ENCODE measurements around the gene ZFAND3. TPM values are rescaled to one million over a fixed set of nuclear protein-coding genes. Genes with fewer than 3 reads are reported as not detected.

Gene ZFAND3
- polyA plus RNA-seq, 4 donors, result 35.9 to 80.4 (median 40.9) TPM

DNA sequence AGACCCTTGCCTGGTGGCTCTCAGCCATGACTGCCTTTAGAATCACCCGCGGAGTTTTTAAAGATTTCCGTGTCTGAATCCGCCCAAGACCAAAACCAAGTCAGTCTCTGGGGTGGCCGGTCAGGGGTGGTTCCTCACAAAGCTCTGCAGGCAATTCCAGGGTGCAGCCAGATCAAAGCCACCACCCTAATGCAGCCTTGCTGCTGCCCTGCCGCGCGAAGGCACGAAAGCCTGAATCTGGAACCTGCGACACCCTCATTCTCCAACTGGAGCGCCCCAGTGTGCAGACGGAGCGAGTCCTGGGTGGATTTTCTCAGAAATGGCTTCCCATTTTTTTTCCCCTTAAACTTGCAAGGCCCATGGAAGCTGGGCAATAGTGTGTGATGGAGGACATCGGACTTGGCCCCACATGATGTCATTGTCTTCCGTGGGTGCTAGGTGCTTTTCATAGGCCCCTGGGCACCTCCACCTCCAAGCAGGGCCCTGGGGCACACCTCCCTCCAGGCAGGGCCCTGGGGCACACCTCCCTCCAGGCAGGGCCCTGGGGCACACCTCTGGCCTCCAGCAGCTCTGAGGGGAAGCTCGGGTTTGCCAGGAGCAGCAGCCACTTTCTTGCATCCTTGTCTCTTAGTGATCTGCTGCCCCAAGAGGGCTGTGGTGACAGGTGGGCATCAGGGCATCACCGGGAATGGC is 343.1 kb downstream of the ZFAND3 start:
- DNase-seq, result no peak

DNA sequence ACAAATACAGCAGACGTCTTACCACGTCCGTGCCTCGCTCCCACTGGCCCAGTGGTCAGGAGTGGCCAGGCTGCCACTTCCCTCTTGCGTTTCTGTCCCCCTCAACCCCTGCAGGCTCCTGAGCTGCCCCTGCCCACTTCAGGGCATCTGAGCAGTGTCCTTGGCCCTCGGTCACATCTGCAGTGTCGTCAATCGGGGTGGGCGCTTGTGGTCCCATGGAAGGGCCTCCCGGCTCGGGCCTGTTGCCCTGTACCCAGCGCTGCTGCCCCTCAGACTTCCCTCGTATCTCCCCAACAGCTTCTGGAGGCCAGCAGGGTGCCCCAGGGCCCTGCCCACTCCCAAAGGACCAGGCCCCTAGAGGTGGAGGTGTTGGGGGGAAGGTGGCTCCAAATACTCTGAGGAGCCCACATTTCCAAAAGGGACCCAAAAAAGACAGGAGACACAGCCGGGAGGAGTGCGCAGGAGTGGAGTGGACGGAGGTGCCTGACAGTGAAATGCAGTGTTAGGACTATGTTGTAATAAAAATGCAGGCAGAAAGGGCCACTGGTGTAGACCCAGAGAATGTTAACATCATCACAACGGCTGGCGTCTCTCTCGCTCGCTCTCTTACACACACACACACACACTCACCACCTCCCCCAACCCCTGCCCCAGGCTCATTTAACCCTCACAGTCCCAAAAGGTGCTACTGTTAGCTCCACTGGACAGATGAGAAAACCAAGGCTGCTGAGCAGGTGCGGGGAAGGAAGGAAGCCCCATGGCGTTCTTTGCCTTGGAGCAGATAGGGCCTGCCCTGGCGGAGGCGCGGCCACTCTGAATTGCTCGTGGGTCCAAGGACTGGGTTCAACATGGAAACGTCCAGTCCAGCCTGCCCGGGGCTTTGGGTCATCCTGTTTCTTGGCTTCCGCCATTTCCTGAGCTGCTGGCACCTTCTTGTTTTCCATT is 343.9 kb downstream of the ZFAND3 start:
- FAIRE-seq, result no peak
- Histone ChIP-seq H3K27ac (ENCODE audit: low read depth in 1 of 3, low read length in 2 of 3) (no peak overlapping the region), H3K4me3 (ENCODE audit: low read depth in 1 of 3, low read length in 3 of 3) (no peak overlapping the region), H3K9me3 (ENCODE audit: control insufficient read depth in 2 of 2, insufficient read depth in 1 of 2, low read depth in 1 of 2, low read length in 1 of 2) (peaks cover 0 to 10% of the 10 kb centered on the region in 2 donors), H3K4me1 (ENCODE audit: control insufficient read depth in 3 of 3, insufficient read depth in 2 of 3, low read depth in 1 of 3, low read length in 2 of 3) (peaks cover 0 to 3% (median 2%) of the 10 kb centered on the region in 3 donors), H3K27me3 (ENCODE audit: control insufficient read depth in 3 of 3, insufficient read depth in 3 of 3, low read length in 3 of 3) (no peaks in the 10 kb centered on the region), H3K36me3 (ENCODE audit: control insufficient read depth in 3 of 3, insufficient read depth in 2 of 3, low read depth in 1 of 3, low read length in 3 of 3) (peaks cover 0 to 26% (median 0%) of the 10 kb centered on the region in 3 donors)
- WGBS, 3 donors, result 72 to 82% (median 77%) methylated on average over 29 of the region's 29 CpGs
- DNase-seq, result peak in 1 of 2 donors; percentile 19

More for the DNA sequence above, 343.1 kb downstream of the ZFAND3 start:
- Histone ChIP-seq H3K27me3 (ENCODE audit: control insufficient read depth in 3 of 3, insufficient read depth in 3 of 3, low read length in 3 of 3) (no peaks in the 10 kb centered on the region), H3K4me3 (ENCODE audit: low read depth in 1 of 3, low read length in 3 of 3) (no peak overlapping the region), H3K36me3 (ENCODE audit: control insufficient read depth in 3 of 3, insufficient read depth in 2 of 3, low read depth in 1 of 3, low read length in 3 of 3) (peaks cover 0 to 25% (median 0%) of the 10 kb centered on the region in 3 donors), H3K27ac (ENCODE audit: low read depth in 1 of 3, low read length in 2 of 3) (no peak overlapping the region), H3K9me3 (ENCODE audit: control insufficient read depth in 2 of 2, insufficient read depth in 1 of 2, low read depth in 1 of 2, low read length in 1 of 2) (peaks cover 0 to 10% of the 10 kb centered on the region in 2 donors), H3K4me1 (ENCODE audit: control insufficient read depth in 3 of 3, insufficient read depth in 2 of 3, low read depth in 1 of 3, low read length in 2 of 3) (peaks cover 0 to 3% (median 2%) of the 10 kb centered on the region in 3 donors)
- no peak for FAIRE-seq
- 91 to 97% (median 95%) methylated on average over 15 to 17 of the region's 17 CpGs for WGBS, 3 donors

DNA sequence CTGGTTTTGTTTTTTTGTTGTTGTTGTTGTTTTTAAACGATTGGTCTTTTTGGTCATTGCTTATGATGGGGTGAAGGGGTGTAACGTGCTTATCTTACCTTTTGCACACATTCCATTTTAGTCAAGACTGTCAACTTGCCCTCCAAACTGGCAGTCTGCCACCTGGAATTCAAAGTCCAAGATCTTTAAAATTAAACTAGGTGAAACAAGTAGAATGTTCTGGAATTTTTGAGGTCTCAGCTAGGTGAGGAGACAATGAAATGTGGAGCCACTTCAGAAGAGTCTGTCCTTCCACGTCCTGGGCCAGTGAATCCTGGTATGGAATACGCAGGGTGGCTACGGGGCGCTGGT is 344.6 kb downstream of the ZFAND3 start:
- Histone ChIP-seq H3K9me3 (ENCODE audit: control insufficient read depth in 2 of 2, insufficient read depth in 1 of 2, low read depth in 1 of 2, low read length in 1 of 2) (peaks cover 0 to 7% of the 10 kb centered on the region in 2 donors), H3K27ac (ENCODE audit: low read depth in 1 of 3, low read length in 2 of 3) (no peak overlapping the region), H3K4me1 (ENCODE audit: control insufficient read depth in 3 of 3, insufficient read depth in 2 of 3, low read depth in 1 of 3, low read length in 2 of 3) (peaks cover 0 to 3% (median 2%) of the 10 kb centered on the region in 3 donors), H3K27me3 (ENCODE audit: control insufficient read depth in 3 of 3, insufficient read depth in 3 of 3, low read length in 3 of 3) (no peaks in the 10 kb centered on the region), H3K36me3 (ENCODE audit: control insufficient read depth in 3 of 3, insufficient read depth in 2 of 3, low read depth in 1 of 3, low read length in 3 of 3) (peaks cover 0 to 23% (median 0%) of the 10 kb centered on the region in 3 donors), H3K4me3 (ENCODE audit: low read depth in 1 of 3, low read length in 3 of 3) (no peak overlapping the region)
- FAIRE-seq (no peak), DNase-seq (peak in 1 of 2 donors; percentile 38)
- 64 to 79% (median 70%) methylated on average over 6 of the region's 6 CpGs for WGBS, 3 donors

DNA sequence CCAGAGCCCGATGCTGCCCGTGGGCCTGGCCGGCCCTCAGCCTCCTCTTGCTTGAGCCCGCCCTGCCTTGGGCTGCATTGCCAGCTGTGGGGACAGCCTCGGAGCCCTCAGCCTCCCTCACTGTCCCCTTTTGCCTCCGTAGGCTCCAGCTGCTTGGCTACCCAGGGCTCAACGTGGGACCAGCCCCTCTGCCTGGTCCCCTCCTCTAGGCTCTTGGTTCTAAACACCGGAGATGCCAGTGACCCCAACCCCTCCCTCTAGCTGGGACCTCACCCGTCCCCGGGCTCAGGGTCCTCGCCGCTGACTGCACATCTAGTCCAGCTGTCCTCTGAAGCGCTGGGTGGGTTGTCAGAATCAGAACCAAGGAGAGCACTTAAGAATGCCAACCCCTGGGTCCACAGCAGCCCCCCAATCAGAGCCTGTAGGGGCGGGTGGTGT is 345.2 kb downstream of the ZFAND3 start:
- Histone ChIP-seq H3K4me1 (ENCODE audit: control insufficient read depth in 3 of 3, insufficient read depth in 2 of 3, low read depth in 1 of 3, low read length in 2 of 3) (peaks cover 2 to 3% (median 3%) of the 10 kb centered on the region in 3 donors), H3K36me3 (ENCODE audit: control insufficient read depth in 3 of 3, insufficient read depth in 2 of 3, low read depth in 1 of 3, low read length in 3 of 3) (peaks cover 0 to 21% (median 0%) of the 10 kb centered on the region in 3 donors), H3K27ac (ENCODE audit: low read depth in 1 of 3, low read length in 2 of 3) (no peak overlapping the region), H3K27me3 (ENCODE audit: control insufficient read depth in 3 of 3, insufficient read depth in 3 of 3, low read length in 3 of 3) (no peaks in the 10 kb centered on the region), H3K9me3 (ENCODE audit: control insufficient read depth in 2 of 2, insufficient read depth in 1 of 2, low read depth in 1 of 2, low read length in 1 of 2) (peaks cover 0 to 5% of the 10 kb centered on the region in 2 donors), H3K4me3 (ENCODE audit: low read depth in 1 of 3, low read length in 3 of 3) (no peak overlapping the region)
- 92 to 94% (median 93%) methylated on average over 14 of the region's 14 CpGs for WGBS, 3 donors
- FAIRE-seq, result no peak
- no peak for DNase-seq

DNA sequence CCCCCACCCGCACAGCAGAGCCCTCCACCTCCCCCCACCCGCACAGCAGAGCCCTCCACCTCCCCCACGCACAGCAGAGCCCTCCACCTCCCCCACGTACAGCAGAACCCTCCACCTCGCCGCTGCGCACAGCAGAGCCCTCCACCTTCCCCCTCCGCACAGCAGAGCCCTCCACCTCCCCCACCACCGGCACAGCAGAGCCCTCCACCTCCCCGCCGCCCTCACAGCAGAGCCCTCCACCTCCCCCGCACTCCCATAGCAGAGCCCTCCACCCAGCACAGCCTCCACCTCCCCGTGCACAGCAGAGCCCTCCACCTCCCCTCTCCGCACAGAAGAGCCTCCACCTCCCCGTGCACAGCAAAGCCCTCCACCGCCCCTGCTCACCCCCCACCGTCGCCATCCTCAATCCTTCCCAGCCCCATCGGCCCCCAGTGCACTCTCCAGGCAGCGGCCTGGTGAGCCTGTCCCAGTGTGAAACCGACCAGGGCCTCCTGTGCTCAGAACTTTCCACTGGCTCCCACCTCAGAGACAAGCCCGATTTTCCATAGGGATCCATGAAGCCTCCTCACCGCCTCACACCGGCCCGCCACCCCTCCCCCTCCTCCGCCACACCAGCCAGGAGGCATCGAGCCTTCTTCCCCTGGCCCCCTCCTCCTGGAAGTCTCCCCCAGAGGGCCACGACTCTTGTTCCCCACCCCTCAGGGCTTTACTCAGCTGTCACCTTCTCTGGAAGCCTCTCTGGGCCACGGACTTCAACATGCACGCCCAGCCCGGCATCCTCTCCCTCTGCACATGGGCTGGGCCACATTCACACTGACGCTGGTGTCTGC is 347.1 kb downstream of the ZFAND3 start:
- FAIRE-seq (no peak), DNase-seq (no peak)
- H3K27ac ChIP-seq (ENCODE audit: low read depth in 1 of 3, low read length in 2 of 3), result no peak overlapping the region
- 77 to 83% (median 80%) methylated on average over 24 to 32 of the region's 32 CpGs for WGBS, 3 donors
- peaks cover 0 to 8% (median 0%) of the 10 kb centered on the region in 3 donors for H3K36me3 ChIP-seq (ENCODE audit: control insufficient read depth in 3 of 3, insufficient read depth in 2 of 3, low read depth in 1 of 3, low read length in 3 of 3)
- no peaks in the 10 kb centered on the region for H3K9me3 ChIP-seq (ENCODE audit: control insufficient read depth in 2 of 2, insufficient read depth in 1 of 2, low read depth in 1 of 2, low read length in 1 of 2)
- no peaks in the 10 kb centered on the region for H3K27me3 ChIP-seq (ENCODE audit: control insufficient read depth in 3 of 3, insufficient read depth in 3 of 3, low read length in 3 of 3)
- H3K4me1 ChIP-seq (ENCODE audit: control insufficient read depth in 3 of 3, insufficient read depth in 2 of 3, low read depth in 1 of 3, low read length in 2 of 3), result peaks cover 2 to 22% (median 8%) of the 10 kb centered on the region in 3 donors
- H3K4me3 ChIP-seq (ENCODE audit: low read depth in 1 of 3, low read length in 3 of 3), result no peak overlapping the region

DNA sequence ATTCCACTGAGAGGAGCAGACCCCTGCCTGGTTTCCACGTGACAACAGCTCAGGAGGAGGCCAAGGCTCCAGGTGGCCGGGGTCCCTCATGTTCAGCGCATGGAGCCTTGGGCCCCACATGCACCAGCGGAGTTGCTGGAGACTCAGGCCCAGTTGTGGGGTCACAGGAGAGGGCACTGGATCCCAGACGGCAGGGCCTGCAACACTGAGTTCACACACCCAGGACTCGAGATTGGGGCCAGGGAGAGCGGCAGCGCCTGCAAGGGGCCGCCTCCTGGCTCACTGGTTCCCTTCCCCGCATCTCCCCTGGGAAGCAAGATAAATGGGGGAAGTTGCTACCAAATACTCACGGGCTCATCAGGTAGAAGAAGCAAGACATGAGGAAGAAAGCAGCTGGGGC is 348.1 kb downstream of the ZFAND3 start:
- FAIRE-seq (no peak), DNase-seq (no peak)
- H3K36me3 ChIP-seq (ENCODE audit: control insufficient read depth in 3 of 3, insufficient read depth in 2 of 3, low read depth in 1 of 3, low read length in 3 of 3), result peaks cover 0 to 11% (median 0%) of the 10 kb centered on the region in 3 donors
- no peaks in the 10 kb centered on the region for H3K27me3 ChIP-seq (ENCODE audit: control insufficient read depth in 3 of 3, insufficient read depth in 3 of 3, low read length in 3 of 3)
- H3K27ac ChIP-seq (ENCODE audit: low read depth in 1 of 3, low read length in 2 of 3), result no peak overlapping the region
- WGBS, 3 donors, result 90 to 94% (median 90%) methylated on average over 11 of the region's 11 CpGs
- H3K9me3 ChIP-seq (ENCODE audit: control insufficient read depth in 2 of 2, insufficient read depth in 1 of 2, low read depth in 1 of 2, low read length in 1 of 2), result no peaks in the 10 kb centered on the region
- H3K4me1 ChIP-seq (ENCODE audit: control insufficient read depth in 3 of 3, insufficient read depth in 2 of 3, low read depth in 1 of 3, low read length in 2 of 3), result peaks cover 5 to 32% (median 8%) of the 10 kb centered on the region in 3 donors
- H3K4me3 ChIP-seq (ENCODE audit: low read depth in 1 of 3, low read length in 3 of 3), result no peak overlapping the region

DNA sequence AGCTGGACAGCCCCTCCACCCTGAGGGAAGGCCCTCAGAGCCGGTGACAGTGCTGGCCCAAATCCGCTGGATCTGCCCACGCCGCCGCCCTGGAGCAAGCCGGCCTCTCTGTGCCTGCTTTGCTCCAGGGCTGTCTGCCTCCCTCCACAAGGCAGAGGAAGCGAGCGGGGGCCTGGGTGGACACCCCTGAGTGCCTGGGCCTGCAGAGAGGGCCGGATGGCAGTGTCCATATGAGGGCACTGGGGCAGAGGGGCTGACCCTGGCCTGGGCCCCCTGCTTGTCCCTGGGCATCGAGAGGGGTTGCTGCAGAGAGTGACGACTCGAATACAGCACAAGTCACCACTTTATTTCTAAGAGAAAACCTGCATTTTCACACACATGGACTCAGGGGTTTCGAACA is 348.6 kb downstream of the ZFAND3 start:
- no peaks in the 10 kb centered on the region for H3K9me3 ChIP-seq (ENCODE audit: control insufficient read depth in 2 of 2, insufficient read depth in 1 of 2, low read depth in 1 of 2, low read length in 1 of 2)
- H3K36me3 ChIP-seq (ENCODE audit: control insufficient read depth in 3 of 3, insufficient read depth in 2 of 3, low read depth in 1 of 3, low read length in 3 of 3), result peaks cover 0 to 12% (median 0%) of the 10 kb centered on the region in 3 donors
- no peaks in the 10 kb centered on the region for H3K27me3 ChIP-seq (ENCODE audit: control insufficient read depth in 3 of 3, insufficient read depth in 3 of 3, low read length in 3 of 3)
- H3K4me3 ChIP-seq (ENCODE audit: low read depth in 1 of 3, low read length in 3 of 3), result no peak overlapping the region
- H3K4me1 ChIP-seq (ENCODE audit: control insufficient read depth in 3 of 3, insufficient read depth in 2 of 3, low read depth in 1 of 3, low read length in 2 of 3), result peaks cover 7 to 37% (median 8%) of the 10 kb centered on the region in 3 donors
- no peak overlapping the region for H3K27ac ChIP-seq (ENCODE audit: low read depth in 1 of 3, low read length in 2 of 3)
- FAIRE-seq (no peak), DNase-seq (no peak)
- WGBS, 3 donors, result 92 to 96% (median 94%) methylated on average over 7 to 13 of the region's 13 CpGs

DNA sequence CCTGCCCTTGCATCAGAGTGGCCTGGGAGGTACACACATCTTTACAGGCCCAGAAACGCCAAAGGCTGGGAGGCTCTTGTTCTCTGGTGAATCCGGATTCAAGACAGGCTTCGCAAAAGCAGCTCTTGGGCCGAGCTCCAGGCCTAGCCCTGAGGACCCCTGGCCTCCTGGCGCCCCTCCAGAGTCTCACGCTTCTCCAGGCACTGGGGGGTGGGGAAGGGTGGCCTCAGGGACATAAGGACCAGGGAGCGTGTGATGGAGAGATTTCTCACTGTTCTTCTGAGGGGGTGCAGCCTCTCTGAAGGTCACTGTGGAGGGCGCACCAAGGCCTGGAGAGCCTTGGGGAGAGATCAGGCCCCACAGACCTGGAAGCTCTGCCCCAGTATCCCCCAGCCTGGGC is 349.2 kb downstream of the ZFAND3 start:
- Histone ChIP-seq H3K9me3 (ENCODE audit: control insufficient read depth in 2 of 2, insufficient read depth in 1 of 2, low read depth in 1 of 2, low read length in 1 of 2) (no peaks in the 10 kb centered on the region), H3K4me3 (ENCODE audit: low read depth in 1 of 3, low read length in 3 of 3) (no peak overlapping the region), H3K27ac (ENCODE audit: low read depth in 1 of 3, low read length in 2 of 3) (no peak overlapping the region), H3K27me3 (ENCODE audit: control insufficient read depth in 3 of 3, insufficient read depth in 3 of 3, low read length in 3 of 3) (no peaks in the 10 kb centered on the region), H3K4me1 (ENCODE audit: control insufficient read depth in 3 of 3, insufficient read depth in 2 of 3, low read depth in 1 of 3, low read length in 2 of 3) (peaks cover 7 to 43% (median 7%) of the 10 kb centered on the region in 3 donors), H3K36me3 (ENCODE audit: control insufficient read depth in 3 of 3, insufficient read depth in 2 of 3, low read depth in 1 of 3, low read length in 3 of 3) (peaks cover 0 to 14% (median 0%) of the 10 kb centered on the region in 3 donors)
- WGBS, 3 donors, result 83 to 93% (median 84%) methylated on average over 8 of the region's 8 CpGs
- FAIRE-seq (no peak), DNase-seq (no peak)
